IMR-90 (cell line): ENCODE results near the gene GLRX5. TPM values are rescaled to one million over a fixed set of nuclear protein-coding genes. Genes with fewer than 3 reads are reported as not detected.

Source experiments
- ATAC-seq: fragments of 200-7000 bp; cut with Tn5 transposase; 2 replicates; pipeline ENCODE4 v1.9.1; 2020; ENCODE audit warnings: low read depth, mild to moderate bottlenecking, moderate library complexity
- BruUV-seq: library from RNA; stranded (reverse); fragments of 400-500 nt; replicated peaks from 2 replicates; lab custom pipeline; 2021; lab: Mats Ljungman, UMichigan
- CTCF ChIA-PET: fragments of 300-600 bp; formaldehyde crosslinking; extraction: SDS; loops from one replicate; lab custom pipeline; 2021; ENCODE audit warnings: antibody characterized with exemption; lab: Yijun Ruan, JAX
- POLR2A ChIA-PET: fragments of 300-600 bp; sonication (Branson Sonifier 250); formaldehyde crosslinking; loops from one replicate; lab custom pipeline; 2022; ENCODE audit warnings: antibody characterized with exemption; ENCODE audit not compliant: unreplicated experiment; lab: Charles Lee
- DNase-seq: peaks from one replicate; pipeline ENCODE4 v3.0.0; 2013
- H2AFZ ChIP-seq: replicated peaks from 2 replicates; pipeline ENCODE3; 2013; ENCODE audit warnings: low read length, mild to moderate bottlenecking; ENCODE audit not compliant: poor library complexity
- H2AK5ac ChIP-seq: 2 replicates; pipeline ENCODE4 v1.6.1; 2013; ENCODE audit warnings: low read depth, low read length, inconsistent platforms
- H2AK9ac ChIP-seq: replicated peaks from 2 replicates; pipeline ENCODE3; 2013; ENCODE audit warnings: mild to moderate bottlenecking, low read depth, low read length, moderate library complexity; ENCODE audit not compliant: poor library complexity
- H2BK120ac ChIP-seq: 2 replicates; pipeline ENCODE4 v1.6.1; 2013; ENCODE audit warnings: low read depth, low read length, inconsistent platforms
- H2BK15ac ChIP-seq: 3 replicates; pipeline ENCODE4 v1.6.1; 2013; ENCODE audit warnings: low read depth, low read length, inconsistent platforms
- H2BK20ac ChIP-seq: 2 replicates; pipeline ENCODE4 v1.6.1; 2013; ENCODE audit warnings: low read depth, mild to moderate bottlenecking, inconsistent platforms, low read length, moderate library complexity
- H2BK5ac ChIP-seq: 2 replicates; pipeline ENCODE4 v1.6.1; 2013; ENCODE audit warnings: mild to moderate bottlenecking, low read depth, low read length, inconsistent platforms; ENCODE audit not compliant: poor library complexity, severe bottlenecking
- H3K14ac ChIP-seq: replicated peaks from 2 replicates; pipeline ENCODE4 v1.6.1; 2013; ENCODE audit warnings: low read depth, low read length, inconsistent platforms
- H3K18ac ChIP-seq: 2 replicates; pipeline ENCODE4 v1.6.1; 2013; ENCODE audit warnings: low read depth, low read length, control low read depth
- H3K23ac ChIP-seq: 2 replicates; pipeline ENCODE4 v1.6.1; 2013; ENCODE audit warnings: low read depth, low read length, inconsistent platforms
- H3K27ac ChIP-seq: 2 replicates; pipeline ENCODE4 v1.5.1; 2013; ENCODE audit warnings: mild to moderate bottlenecking, control low read depth, low read length; ENCODE audit not compliant: insufficient read depth
- H3K27me3 ChIP-seq: 2 replicates; pipeline ENCODE4 v1.6.1; 2013; ENCODE audit warnings: low read length; ENCODE audit not compliant: control insufficient read depth, insufficient read depth
- H3K36me3 ChIP-seq: 2 replicates; pipeline ENCODE4 v1.6.1; 2013; ENCODE audit warnings: low read length, mixed read lengths; ENCODE audit not compliant: control insufficient read depth, insufficient read depth
- H3K4ac ChIP-seq: 2 replicates; pipeline ENCODE4 v1.6.1; 2013; ENCODE audit warnings: low read depth, low read length, inconsistent platforms
- H3K4me1 ChIP-seq: 2 replicates; pipeline ENCODE4 v1.6.1; 2013; ENCODE audit warnings: low read length, mixed read lengths; ENCODE audit not compliant: control insufficient read depth, insufficient read depth
- H3K4me2 ChIP-seq: 2 replicates; pipeline ENCODE4 v1.6.1; 2013; ENCODE audit warnings: low read depth, mild to moderate bottlenecking, control low read depth, low read length, moderate library complexity
- H3K4me3 ChIP-seq: 2 replicates; pipeline ENCODE4 v1.5.1; 2013; ENCODE audit warnings: low read depth, mild to moderate bottlenecking, control low read depth, low read length, moderate library complexity; ENCODE audit not compliant: insufficient read depth
- H3K56ac ChIP-seq: 2 replicates; pipeline ENCODE4 v1.6.1; 2013; ENCODE audit warnings: low read length, inconsistent platforms; ENCODE audit not compliant: insufficient read depth; ENCODE audit errors: extremely low read depth
- H3K79me1 ChIP-seq, 2 experiments: 2 replicates each; pipeline ENCODE4 v1.6.1; 2013; ENCODE audit warnings: low read length in 2 of 2, inconsistent platforms in 1 of 2, low read depth in 1 of 2
- H3K9ac ChIP-seq: 2 replicates; pipeline ENCODE4 v1.6.1; 2013; ENCODE audit warnings: low read depth, low read length, control low read depth
- H3K9me1 ChIP-seq: 2 replicates; pipeline ENCODE4 v1.6.1; 2013; ENCODE audit warnings: low read length, inconsistent platforms; ENCODE audit not compliant: insufficient read depth
- H3K9me3 ChIP-seq: 2 replicates; pipeline ENCODE4 v1.6.1; 2013; ENCODE audit warnings: low read length; ENCODE audit not compliant: control insufficient read depth, insufficient read depth
- H4K20me1 ChIP-seq: 2 replicates; pipeline ENCODE4 v1.6.1; 2013; ENCODE audit warnings: low read length, inconsistent platforms; ENCODE audit not compliant: insufficient read depth
- H4K5ac ChIP-seq: 2 replicates; pipeline ENCODE4 v1.6.1; 2013; ENCODE audit warnings: mild to moderate bottlenecking, low read depth, low read length, control low read depth
- H4K8ac ChIP-seq, 2 experiments: 2 replicates each; pipeline ENCODE4 v1.6.1; 2013; ENCODE audit warnings: low read depth in 2 of 2, low read length in 2 of 2, control low read depth in 1 of 2, inconsistent platforms in 1 of 2
- H4K91ac ChIP-seq: 2 replicates; pipeline ENCODE4 v1.6.1; 2013; ENCODE audit warnings: low read depth, low read length, inconsistent platforms; ENCODE audit not compliant: insufficient read depth
- BHLHE40 ChIP-seq: fragments of 150-350 bp; IDR thresholded peaks from 2 replicates; pipeline ENCODE4 v1.6.1; 2016; ENCODE audit warnings: mild to moderate bottlenecking, low read depth, low read length
- CEBPB ChIP-seq: IDR thresholded peaks from 2 replicates; pipeline ENCODE4 v1.6.1; 2012; ENCODE audit warnings: low read depth, low read length, improper control_type of control experiment
- CHD1 ChIP-seq: IDR thresholded peaks from 2 replicates; pipeline ENCODE4 v1.6.1; 2012; ENCODE audit warnings: low read depth, low read length, improper control_type of control experiment
- FOS ChIP-seq: fragments of 150-350 bp; IDR thresholded peaks from 2 replicates; pipeline ENCODE4 v1.6.1; 2016; ENCODE audit warnings: low read depth, low read length
- MAFK ChIP-seq: IDR thresholded peaks from 2 replicates; pipeline ENCODE4 v1.6.1; 2012; ENCODE audit warnings: low read depth, low read length, improper control_type of control experiment
- MAZ ChIP-seq: IDR thresholded peaks from 2 replicates; pipeline ENCODE4 v1.6.1; 2012; ENCODE audit warnings: low read depth, mild to moderate bottlenecking, low read length, improper control_type of control experiment, moderate library complexity, borderline replicate concordance
- MXI1 ChIP-seq: IDR thresholded peaks from 2 replicates; pipeline ENCODE4 v1.6.1; 2012; ENCODE audit warnings: low read depth, mild to moderate bottlenecking, low read length, moderate library complexity, borderline replicate concordance
- NFE2L2 ChIP-seq: fragments of 150-350 bp; IDR thresholded peaks from 2 replicates; pipeline ENCODE4 v1.6.1; 2016; ENCODE audit warnings: low read depth, mild to moderate bottlenecking, low read length
- POLR2A ChIP-seq: IDR thresholded peaks from 2 replicates; pipeline ENCODE4 v1.6.1; 2012; ENCODE audit warnings: mild to moderate bottlenecking, low read depth, low read length
- RAD21 ChIP-seq: IDR thresholded peaks from 2 replicates; pipeline ENCODE4 v1.6.1; 2012; ENCODE audit warnings: low read length, improper control_type of control experiment
- RCOR1 ChIP-seq: IDR thresholded peaks from 2 replicates; pipeline ENCODE4 v1.6.1; 2012; ENCODE audit warnings: mild to moderate bottlenecking, low read length, improper control_type of control experiment; ENCODE audit not compliant: insufficient replicate concordance
- SMC3 ChIP-seq: fragments of 150-350 bp; IDR thresholded peaks from 2 replicates; pipeline ENCODE4 v1.6.1; 2016; ENCODE audit warnings: low read depth, mild to moderate bottlenecking, antibody characterized with exemption, low read length, moderate library complexity
- USF2 ChIP-seq: fragments of 150-350 bp; IDR thresholded peaks from 2 replicates; pipeline ENCODE4 v1.6.1; 2017; ENCODE audit warnings: mild to moderate bottlenecking, antibody characterized with exemption, low read length, low read depth
- WGBS, 2 experiments: methylation state at CpG; one replicate each; pipeline versions ENCODE4 v1.1.5 to v1.1.7; 2013; ENCODE audit warnings: missing lambda C conversion rate in 2 of 2; ENCODE audit not compliant: insufficient read length in 1 of 2; ENCODE audit errors: extremely low coverage in 2 of 2; 5-methylcytosine and 5-hydroxymethylcytosine counted together
- dilution Hi-C: fragments of 300-500 bp; cut with HindIII; formaldehyde crosslinking; loops from one replicate; pipeline ENCODE4 v1.14.3; 2018; ENCODE audit warnings: low sequenced_read_pairs; ENCODE audit not compliant: unreplicated experiment
- in situ Hi-C: fragments of 300-500 bp; cut with MboI; formaldehyde crosslinking; loops from 3 replicates; pipeline ENCODE4 v1.14.3; 2019; ENCODE audit warnings: low sequenced_read_pairs, inconsistent platforms, mixed read lengths
- intact Hi-C: fragments of 100-400 bp; cut with micrococcal nuclease; formaldehyde crosslinking; loops from 2 replicates; pipeline ENCODE4 v1.10.0; 2022
- polyA plus RNA-seq, 3 experiments: library from polyadenylated mRNA; depleted of rRNA; stranded (reverse); fragments of >200 nt; gene quantifications; 2 replicates each; pipeline ENCODE4 v1.2.3, GENCODE V29; 2012; ENCODE audit warnings: low replicate concordance in 1 of 3
- total RNA-seq: library from RNA; depleted of rRNA; stranded (reverse); fragments of >200 nt; gene quantifications from 2 replicates; pipeline ENCODE4 v1.2.3, GENCODE V29; 2012
- TF ChIP-seq, protein P1 (sequence below): conservative IDR thresholded peaks from 2 replicates; pipeline ENCODE4 v1.5.1; 2012; ENCODE audit warnings: mild to moderate bottlenecking, low read depth, low read length, improper control_type of control experiment
- TF ChIP-seq, protein P2 (sequence below): fragments of 150-350 bp; IDR thresholded peaks from 2 replicates; pipeline ENCODE4 v1.6.1; 2016; ENCODE audit warnings: low read depth, mild to moderate bottlenecking, low read length, moderate library complexity, borderline replicate concordance

Gene GLRX5
- total and polyA plus RNA-seq, 2 of the 4 experiments (the other 2 are of a cell fraction) = 32.4 to 40.4 TPM

DNA sequence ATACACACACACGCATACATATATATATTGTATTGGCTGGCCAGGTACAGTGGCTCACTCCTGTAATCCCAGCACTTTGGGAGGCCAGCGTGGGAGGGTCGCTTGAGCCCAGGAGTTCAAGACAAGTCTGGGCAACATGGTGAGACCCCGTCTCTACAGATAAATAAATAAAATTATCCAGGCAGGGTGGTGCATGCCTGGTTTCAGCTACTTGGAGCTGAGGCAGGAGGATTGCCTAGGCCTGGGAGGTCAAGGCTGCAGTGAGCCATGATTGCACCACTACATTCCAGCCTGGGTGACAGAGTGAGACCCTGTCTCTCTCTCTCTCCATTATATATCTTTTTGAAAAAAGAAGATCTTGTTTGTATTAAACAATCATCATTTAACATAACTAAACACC, 13.8 kb upstream of the GLRX5 start:
- ATAC-seq (no peak), DNase-seq (no peak)
- Histone ChIP-seq H3K56ac (no peak overlapping the region), H3K14ac (no peak overlapping the region), H3K27me3 (no peaks in the 10 kb centered on the region), H3K4me2 (no peak overlapping the region), H3K4me1 (peaks cover 45% of the 10 kb centered on the region), H3K9ac (no peak overlapping the region), H3K9me3 (no peaks in the 10 kb centered on the region), H2AK5ac (0 out of 2 replicates have a peak overlapping the region, but pooled peaks have one; percentile 16), H3K18ac (no peak overlapping the region), H3K4ac (0 out of 2 replicates have a peak overlapping the region, but pooled peaks have one; percentile 26), H3K27ac (no peak overlapping the region), H3K23ac (no peak overlapping the region), H3K4me3 (no peak overlapping the region), H3K36me3 (no peaks in the 10 kb centered on the region), H4K20me1 (no peaks in the 10 kb centered on the region), H2AFZ (no peak overlapping the region), H2BK20ac (no peak overlapping the region), H2BK5ac (no peak overlapping the region), H2BK120ac (peak overlapping the region; percentile 21; the same call in 1 of the 2 replicates), H4K5ac (no peak overlapping the region), H2AK9ac (no peak overlapping the region), H4K8ac (no peak overlapping the region), H3K79me1 (peaks cover 0 to 41% of the 10 kb centered on the region in 2 experiments; a peak in 2 of 4 replicates), H2BK15ac (no peak overlapping the region), H4K91ac (peak overlapping the region; percentile 12; the same call in 1 of the 2 replicates), H3K9me1 (peaks cover 36% of the 10 kb centered on the region)
- no TSS peak for BruUV-seq
- ChIA-PET POLR2A (no interaction called here), CTCF (no interaction called here)
- TF ChIP-seq RAD21 (no peak), CEBPB (no peak), BHLHE40 (no peak), RCOR1 (no peak), SMC3 (no peak), FOS (no peak), CHD1 (no peak), POLR2A (no peak), MAFK (no peak), NFE2L2 (no peak), MAZ (no peak), MXI1 (no peak), USF2 (no peak)
- TF ChIP-seq, protein P1, sequence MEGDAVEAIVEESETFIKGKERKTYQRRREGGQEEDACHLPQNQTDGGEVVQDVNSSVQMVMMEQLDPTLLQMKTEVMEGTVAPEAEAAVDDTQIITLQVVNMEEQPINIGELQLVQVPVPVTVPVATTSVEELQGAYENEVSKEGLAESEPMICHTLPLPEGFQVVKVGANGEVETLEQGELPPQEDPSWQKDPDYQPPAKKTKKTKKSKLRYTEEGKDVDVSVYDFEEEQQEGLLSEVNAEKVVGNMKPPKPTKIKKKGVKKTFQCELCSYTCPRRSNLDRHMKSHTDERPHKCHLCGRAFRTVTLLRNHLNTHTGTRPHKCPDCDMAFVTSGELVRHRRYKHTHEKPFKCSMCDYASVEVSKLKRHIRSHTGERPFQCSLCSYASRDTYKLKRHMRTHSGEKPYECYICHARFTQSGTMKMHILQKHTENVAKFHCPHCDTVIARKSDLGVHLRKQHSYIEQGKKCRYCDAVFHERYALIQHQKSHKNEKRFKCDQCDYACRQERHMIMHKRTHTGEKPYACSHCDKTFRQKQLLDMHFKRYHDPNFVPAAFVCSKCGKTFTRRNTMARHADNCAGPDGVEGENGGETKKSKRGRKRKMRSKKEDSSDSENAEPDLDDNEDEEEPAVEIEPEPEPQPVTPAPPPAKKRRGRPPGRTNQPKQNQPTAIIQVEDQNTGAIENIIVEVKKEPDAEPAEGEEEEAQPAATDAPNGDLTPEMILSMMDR = no peak
- TF ChIP-seq, protein P2, sequence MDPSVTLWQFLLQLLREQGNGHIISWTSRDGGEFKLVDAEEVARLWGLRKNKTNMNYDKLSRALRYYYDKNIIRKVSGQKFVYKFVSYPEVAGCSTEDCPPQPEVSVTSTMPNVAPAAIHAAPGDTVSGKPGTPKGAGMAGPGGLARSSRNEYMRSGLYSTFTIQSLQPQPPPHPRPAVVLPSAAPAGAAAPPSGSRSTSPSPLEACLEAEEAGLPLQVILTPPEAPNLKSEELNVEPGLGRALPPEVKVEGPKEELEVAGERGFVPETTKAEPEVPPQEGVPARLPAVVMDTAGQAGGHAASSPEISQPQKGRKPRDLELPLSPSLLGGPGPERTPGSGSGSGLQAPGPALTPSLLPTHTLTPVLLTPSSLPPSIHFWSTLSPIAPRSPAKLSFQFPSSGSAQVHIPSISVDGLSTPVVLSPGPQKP = no peak
- no CpG with 5 or more reads among the region's 4 CpGs for WGBS, 2 experiments
- intact Hi-C loops = no loop called here
- dilution Hi-C loops = no loop called here
- in situ Hi-C loops = loop anchor here (25.0 kb wide), 1 partner anchor 384 kb away; no protein-coding TSS in a partner anchor
